ENCODE results near the gene CYBA. TPM values are rescaled to one million over a fixed set of nuclear protein-coding genes. Genes with fewer than 3 reads are reported as not detected.

Gene CYBA
- polyA plus RNA-seq, 1 donor from 2014 or later, result 6.3 TPM

GRCh38 chr16:88617268-88618031 lies 33.4 kb downstream of the CYBA start:
- no peaks in the 10 kb centered on the region for H3K27me3 ChIP-seq (ENCODE audit: insufficient read depth, low read depth, low read length)
- no peaks in the 10 kb centered on the region for H3K36me3 ChIP-seq (ENCODE audit: insufficient read depth, low read length)
- no peaks in the 10 kb centered on the region for H3K9me3 ChIP-seq (ENCODE audit: low read length)
- H2AFZ ChIP-seq (ENCODE audit: low read depth, low read length), result no peak overlapping the region
- H3K9ac ChIP-seq (ENCODE audit: low read length), result no peak overlapping the region
- no peaks in the 10 kb centered on the region for H4K20me1 ChIP-seq (ENCODE audit: insufficient read depth)
- no peak overlapping the region for H3K4me2 ChIP-seq (ENCODE audit: low read length)
- TF ChIP-seq POLR2AphosphoS5 (IDR thresholded peaks at IDR 0.05) (no peak), MXI1 (conservative IDR thresholded peaks at IDR 0.05; ENCODE audit: poor library complexity, severe bottlenecking) (no peak), REST (IDR thresholded peaks at IDR 0.05; ENCODE audit: borderline replicate concordance) (no peak), CTCF (IDR thresholded peaks at IDR 0.05; ENCODE audit: poor library complexity, severe bottlenecking) (no peak), SMC3 (conservative IDR thresholded peaks at IDR 0.05; ENCODE audit: poor library complexity) (no peak), TAF1 (IDR thresholded peaks at IDR 0.05; ENCODE audit: low read depth) (no peak), RAD21 (conservative IDR thresholded peaks at IDR 0.05) (no peak)
- no peaks in the 10 kb centered on the region for H3K79me2 ChIP-seq (replicated peaks; ENCODE audit: insufficient read depth, low read length)
- H3K9me2 ChIP-seq (ENCODE audit: insufficient read depth, low read length), result no peaks in the 10 kb centered on the region
- no peak overlapping the region for H3K27ac ChIP-seq (ENCODE audit: low read length)
- no peak overlapping the region for H3K4me3 ChIP-seq (ENCODE audit: low read length)
- H3F3A ChIP-seq (ENCODE audit: insufficient read depth, low read length, poor library complexity, severe bottlenecking), result no peaks in the 10 kb centered on the region

- H3K4me2 ChIP-seq (ENCODE audit: low read length), result no peak overlapping the region
- H4K20me1 ChIP-seq (ENCODE audit: insufficient read depth), result no peaks in the 10 kb centered on the region
- H3K27me3 ChIP-seq (ENCODE audit: insufficient read depth, low read depth, low read length), result no peaks in the 10 kb centered on the region
- H3K36me3 ChIP-seq (ENCODE audit: insufficient read depth, low read length), result no peaks in the 10 kb centered on the region
- H3K79me2 ChIP-seq (replicated peaks; ENCODE audit: insufficient read depth, low read length), result no peaks in the 10 kb centered on the region
- H3F3A ChIP-seq (ENCODE audit: insufficient read depth, low read length, poor library complexity, severe bottlenecking), result no peaks in the 10 kb centered on the region
- TF ChIP-seq EZH2 (IDR thresholded peaks at IDR 0.05; ENCODE audit: borderline replicate concordance, insufficient read depth, low read length, poor library complexity, severe bottlenecking) (no peak), EP300 (conservative IDR thresholded peaks at IDR 0.05; ENCODE audit: poor library complexity, severe bottlenecking) (no peak), SMC3 (conservative IDR thresholded peaks at IDR 0.05; ENCODE audit: poor library complexity) (no peak), MXI1 (conservative IDR thresholded peaks at IDR 0.05; ENCODE audit: poor library complexity, severe bottlenecking) (no peak), RAD21 (conservative IDR thresholded peaks at IDR 0.05) (no peak), REST (IDR thresholded peaks at IDR 0.05; ENCODE audit: borderline replicate concordance) (no peak), CTCF (IDR thresholded peaks at IDR 0.05; ENCODE audit: poor library complexity, severe bottlenecking) (no peak), TAF1 (IDR thresholded peaks at IDR 0.05; ENCODE audit: low read depth) (no peak), POLR2AphosphoS5 (IDR thresholded peaks at IDR 0.05) (no peak)
- H2AFZ ChIP-seq (ENCODE audit: low read depth, low read length), result no peak overlapping the region
- H3K9ac ChIP-seq (ENCODE audit: low read length), result no peak overlapping the region
- no peak overlapping the region for H3K27ac ChIP-seq (ENCODE audit: low read length)
- H3K9me3 ChIP-seq (ENCODE audit: low read length), result no peaks in the 10 kb centered on the region
- H3K4me3 ChIP-seq (ENCODE audit: low read length), result no peak overlapping the region
- no peaks in the 10 kb centered on the region for H3K9me2 ChIP-seq (ENCODE audit: insufficient read depth, low read length)
Measured at GRCh38 chr16:88616736-88617135, 34.1 kb downstream of the CYBA start.
